Fibroblast of upper back skin (primary cell): Measurements from ENCODE around the gene CFAP58.

ENCODE experiments used
- DNase-seq: peaks from one replicate; pipeline ENCODE4 v3.0.0-alpha.2; 2013

Gene CFAP58

DNA sequence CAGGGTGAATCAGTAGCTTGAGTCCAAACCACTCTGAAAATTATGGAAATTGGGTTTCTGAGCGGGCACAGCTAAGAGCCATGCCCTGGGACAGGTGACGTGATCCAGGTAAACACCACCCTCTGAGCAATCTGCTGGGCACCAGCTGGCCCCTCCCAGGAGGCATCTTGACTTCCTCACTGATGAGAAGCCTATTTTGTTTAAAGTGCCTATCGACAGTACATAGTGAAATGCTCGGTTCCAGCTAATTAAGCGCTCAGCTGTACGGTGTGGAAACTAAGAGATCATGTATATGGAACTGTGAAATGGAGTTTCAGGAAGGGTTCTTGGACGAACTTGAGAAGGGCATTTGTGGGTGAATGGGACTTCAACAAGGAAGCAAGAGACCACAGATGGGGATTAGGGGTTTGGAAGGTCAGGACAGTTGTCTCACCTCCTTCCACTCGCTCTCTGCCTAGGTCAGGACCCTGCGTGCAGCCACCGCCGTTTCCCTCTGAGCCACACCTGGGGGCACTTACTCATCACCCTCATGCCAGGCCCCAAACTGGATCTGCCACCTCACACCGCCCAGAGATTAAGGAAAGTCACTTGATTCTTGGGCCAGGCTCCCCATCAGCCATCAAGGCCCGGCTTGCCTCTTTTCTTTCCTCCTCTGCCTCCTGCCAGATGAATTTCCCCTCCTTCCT lies 18.5 kb upstream of the CFAP58 start:
- no peak for DNase-seq

DNA sequence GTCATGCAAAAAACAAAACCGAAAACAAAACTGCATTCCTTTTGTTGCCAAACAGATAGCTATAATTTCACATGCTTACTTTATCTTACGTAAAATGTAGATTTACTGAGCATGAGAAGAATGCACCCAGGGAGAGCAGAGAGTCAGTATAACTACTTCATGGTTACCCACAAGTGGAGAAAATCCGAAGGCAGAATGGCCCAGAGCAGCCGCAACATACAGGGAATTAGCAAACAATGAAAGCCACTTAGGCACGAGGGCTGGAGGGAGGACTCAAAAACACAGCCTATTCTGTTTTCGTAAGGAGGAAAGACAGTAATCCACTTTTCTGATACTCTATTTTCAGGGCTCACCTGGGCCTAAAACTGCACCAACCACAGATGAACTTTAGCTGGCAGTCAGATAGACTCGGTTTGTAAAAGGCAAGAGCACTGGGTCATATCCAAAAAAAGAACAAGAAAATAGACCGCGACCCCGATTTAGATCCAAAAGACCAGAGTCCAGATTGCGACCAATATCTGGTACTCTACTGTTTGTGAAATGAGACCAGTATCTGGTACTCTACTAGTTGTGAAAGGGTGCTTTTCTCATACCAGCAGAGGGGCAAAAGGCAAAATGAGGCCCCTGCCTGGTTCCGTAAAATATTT lies 16.7 kb upstream of the CFAP58 start:
- DNase-seq: peak; percentile 78

DNA sequence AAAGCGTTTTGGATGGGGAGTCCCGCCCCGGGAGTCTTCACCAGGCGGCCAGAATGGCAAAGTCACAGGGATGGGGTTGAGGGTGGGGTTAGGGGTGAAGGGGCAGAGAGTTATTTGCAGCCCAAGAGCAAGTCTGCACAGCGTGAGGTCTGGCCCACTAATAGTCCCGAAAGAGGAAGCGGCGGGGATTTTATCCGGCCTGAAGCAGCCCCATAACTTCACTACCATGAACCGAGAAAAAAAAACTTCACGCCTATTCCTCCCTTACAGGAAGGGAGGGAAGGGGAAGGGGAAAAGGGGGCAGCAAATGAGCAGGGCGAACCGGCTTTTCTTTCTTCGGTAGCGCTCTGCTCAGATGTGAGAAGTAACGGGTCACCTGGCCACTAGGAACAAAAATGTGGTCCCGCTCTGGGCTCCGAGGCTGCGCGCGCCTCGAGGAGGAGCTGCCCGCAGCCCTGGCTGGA lies 16.1 kb upstream of the CFAP58 start:
- DNase-seq: no peak

DNA sequence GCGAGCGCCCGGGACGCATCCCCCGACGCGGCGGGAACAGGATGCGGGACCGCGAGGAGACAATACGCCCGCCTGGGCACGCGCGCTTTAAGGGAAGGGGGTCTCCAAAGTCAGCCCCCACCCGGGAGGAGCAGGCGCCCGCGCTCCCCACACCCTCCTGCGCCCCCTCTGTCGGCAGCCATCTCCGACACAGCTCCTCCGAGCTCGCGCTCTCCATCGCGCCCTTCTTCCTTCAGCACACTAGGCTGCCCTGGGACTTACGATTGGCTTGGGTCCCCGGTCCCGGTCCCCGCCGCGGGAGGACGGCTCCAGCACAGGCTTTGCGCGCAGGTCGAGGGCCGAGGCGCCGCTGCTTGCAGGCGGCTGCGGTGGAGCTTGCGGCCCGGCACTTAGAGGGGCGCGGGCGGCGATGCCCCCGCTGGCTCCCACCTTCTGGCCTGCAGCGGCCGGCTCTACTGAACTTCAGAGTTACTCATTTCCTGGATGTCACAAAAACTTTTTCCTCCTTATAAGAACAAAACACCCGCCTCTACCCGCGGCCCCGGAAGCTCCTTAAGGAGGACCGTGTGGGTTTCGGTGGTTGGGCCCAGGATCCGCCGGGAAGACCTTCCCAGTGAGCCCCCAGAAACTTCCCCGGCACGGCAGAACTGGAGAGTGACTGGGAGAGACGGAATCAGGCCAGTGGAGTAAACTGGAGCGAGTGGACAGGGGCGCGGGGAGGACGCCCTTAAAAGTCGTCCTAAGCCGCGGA lies 15.5 kb upstream of the CFAP58 start, which contains the start of gene ITPRIP:
TSS of gene ITPRIP (minus strand) at position 481 of the 751 bp plus-strand sequence. CDS start 22,414 bp downstream, outside the sequence.
- DNase-seq: peak; percentile 84

DNA sequence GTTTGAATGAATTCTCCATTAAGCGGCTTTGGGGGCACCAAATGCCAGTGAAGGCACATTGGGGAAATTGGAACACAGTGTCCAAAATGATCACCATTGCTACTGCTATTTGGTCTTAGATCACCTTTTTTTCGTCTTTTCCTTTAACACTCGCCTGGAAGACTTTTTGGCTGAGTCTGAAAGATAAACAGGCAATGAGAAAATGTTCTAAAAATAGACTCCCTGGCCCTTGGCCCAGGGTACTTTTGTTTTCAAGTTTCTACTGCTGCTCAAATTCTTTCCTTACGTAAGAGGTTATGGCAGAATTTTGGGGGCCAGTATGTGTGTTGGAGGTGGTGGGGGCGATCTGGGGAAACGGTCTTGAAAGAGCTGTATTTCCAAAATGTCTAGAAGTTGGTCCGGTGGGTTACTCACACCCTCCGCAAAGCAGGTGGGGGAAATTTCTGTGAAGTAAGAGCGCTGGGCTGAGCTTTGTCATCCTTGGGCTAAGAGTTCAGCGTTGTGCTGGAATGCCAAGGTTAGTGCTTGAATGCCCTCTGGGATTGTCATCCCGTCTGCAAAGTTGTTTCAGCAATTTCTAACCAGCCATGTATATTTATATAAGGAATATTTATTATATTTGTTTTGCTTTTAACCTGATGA lies 14.0 kb upstream of the CFAP58 start:
- peak; percentile 74 for DNase-seq

DNA sequence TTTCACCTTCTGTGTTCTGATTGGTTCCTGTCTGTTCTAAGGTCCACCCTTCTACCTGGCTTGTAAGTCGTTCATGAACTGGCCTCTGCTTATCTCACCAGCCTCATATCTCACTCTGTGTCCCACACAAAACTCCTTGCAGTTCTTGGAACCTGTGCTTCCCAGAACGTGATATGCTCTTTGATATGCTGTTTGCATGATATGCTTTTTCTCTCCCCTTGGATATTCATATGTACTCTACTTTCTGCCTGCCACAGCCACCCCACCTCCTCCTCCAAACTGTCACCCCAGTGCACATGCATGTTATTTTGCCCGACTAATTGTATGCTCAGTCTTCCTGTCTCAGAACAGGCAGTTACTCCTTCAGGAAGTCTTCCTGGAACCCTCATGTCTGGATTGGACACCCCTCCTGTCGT lies 13.5 kb upstream of the CFAP58 start:
- no peak for DNase-seq

DNA sequence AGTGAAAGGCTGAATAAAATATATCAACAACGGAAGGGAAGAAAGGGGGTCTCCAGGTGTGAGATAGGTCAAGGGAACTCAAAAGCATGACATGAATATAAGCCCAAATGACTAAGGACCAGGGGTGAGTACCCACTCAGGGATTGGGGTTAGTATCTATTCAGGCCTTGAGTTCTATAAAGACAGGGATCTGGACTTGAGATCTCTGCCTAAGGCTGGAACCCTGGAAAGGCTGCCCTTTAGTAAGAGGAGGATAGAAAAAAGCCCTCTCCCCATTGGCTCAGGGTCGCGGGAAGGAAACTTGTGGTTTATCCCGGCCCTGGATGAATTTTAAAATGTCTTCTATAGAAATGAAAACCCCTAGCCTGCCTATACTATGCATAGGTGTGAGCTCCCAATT lies 13.0 kb upstream of the CFAP58 start:
- DNase-seq: no peak

DNA sequence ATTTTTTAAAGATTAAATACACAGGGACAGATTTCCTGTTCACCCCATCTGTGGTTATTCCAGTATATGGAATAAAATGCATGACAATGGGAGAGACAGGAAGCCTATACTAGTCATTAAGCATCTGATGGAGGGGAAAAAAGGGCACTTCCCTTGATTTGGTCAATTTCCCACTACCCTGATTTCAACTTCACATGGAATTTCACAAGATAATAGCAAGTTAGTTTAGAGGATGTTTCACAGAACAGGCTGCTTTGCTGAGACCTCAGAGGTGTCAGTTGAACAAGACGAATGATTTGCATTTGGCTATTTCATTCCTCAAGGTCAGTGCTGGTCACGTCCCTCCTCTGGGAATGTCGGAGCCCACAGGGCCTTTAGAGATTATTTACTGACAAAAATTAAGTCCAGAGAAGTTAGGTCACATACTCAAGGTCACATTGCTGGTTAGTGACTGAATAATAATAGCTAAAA lies 10.7 kb upstream of the CFAP58 start:
- peak; percentile 55 for DNase-seq

DNA sequence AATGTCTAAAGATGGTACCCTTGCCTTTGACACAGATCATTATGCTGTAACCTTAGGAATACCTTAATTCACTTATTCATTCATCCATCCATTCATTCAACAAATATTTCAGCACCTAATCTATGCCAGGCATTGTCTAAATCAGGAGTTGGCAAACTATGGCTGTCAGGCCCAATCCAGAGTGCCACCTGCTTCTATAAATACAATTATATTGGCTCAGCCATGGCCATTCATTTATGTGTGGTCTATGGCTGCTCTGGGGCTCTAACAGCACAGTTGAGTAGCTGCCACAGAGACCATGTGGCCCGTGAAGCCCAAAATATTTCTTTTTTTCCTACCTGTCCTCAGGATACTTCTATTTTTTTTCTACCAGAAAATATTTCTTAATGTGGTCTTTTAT lies 9.4 kb upstream of the CFAP58 start:
- no peak for DNase-seq

DNA sequence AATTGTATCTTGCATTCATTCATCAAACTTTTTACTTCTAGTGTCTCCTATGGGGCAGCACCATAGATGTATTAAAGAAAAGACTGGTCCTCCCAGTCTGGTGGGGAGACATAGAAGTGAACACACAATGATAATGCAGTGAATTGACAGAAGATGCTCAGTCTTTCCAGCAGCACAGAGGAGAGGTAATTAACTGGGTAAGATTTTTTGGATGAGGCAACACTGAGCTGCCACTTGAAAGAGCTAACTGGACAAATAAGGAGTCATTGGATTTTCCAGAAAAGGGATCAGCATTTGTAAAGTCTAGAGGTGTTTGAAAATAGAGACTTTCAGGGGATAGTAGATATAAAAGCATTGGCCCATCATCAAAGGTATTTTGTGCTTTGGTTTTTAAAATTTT lies 8.1 kb upstream of the CFAP58 start:
- no peak for DNase-seq

DNA sequence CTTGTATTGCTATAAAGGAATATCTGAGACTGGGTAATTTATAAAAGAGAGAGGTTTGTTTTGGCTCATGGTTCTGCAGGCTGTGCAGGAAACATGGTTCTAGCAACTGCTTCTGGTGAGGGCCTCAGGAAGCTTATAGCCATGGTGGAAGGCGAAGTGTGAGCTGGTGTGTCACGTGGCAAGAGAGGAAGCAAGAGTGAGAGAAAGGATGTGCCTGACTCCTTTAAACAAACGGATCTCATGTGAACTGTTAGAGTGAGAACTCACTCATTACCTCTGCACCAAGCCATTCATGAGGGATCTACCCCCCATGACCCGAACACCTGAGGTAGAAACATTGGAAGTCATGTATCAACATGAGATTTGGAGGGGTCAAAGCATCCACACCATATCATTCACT lies 7.7 kb upstream of the CFAP58 start:
- DNase-seq: no peak

DNA sequence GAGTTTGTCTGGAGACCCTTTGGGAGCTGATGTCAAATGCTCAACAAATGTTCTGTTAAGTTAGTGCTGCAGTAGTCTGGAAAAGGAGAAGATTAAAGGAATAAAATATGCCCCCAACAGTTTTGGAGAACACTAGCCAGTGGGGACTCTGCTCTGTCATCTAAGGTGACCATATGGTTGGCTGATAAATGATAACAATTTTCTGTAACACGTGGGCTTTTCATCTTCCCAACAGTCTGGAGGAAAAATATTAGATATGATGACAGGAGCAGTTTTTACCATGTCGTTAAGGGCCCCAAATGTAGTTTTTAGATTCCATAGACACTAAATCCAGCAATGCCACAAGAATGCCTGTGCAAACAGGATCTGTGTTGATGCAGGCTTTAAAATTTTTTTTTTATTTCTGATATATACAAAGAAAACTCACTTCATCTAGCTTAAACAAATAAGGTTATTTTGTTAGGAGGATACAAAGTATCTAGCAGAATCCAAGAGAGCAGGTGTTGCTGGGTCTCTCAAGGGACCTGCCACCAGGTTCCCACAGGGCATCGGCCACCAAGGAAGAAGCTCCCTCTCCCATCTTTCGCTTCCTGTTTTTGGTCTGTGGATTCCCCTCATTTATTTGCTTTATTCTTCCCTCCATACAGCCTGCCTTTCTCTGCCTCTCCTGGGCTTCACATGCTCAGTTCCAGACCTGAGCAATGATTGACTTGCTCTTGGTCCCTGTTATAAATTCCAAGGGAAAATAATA lies 6.2 kb upstream of the CFAP58 start:
- DNase-seq: no peak

DNA sequence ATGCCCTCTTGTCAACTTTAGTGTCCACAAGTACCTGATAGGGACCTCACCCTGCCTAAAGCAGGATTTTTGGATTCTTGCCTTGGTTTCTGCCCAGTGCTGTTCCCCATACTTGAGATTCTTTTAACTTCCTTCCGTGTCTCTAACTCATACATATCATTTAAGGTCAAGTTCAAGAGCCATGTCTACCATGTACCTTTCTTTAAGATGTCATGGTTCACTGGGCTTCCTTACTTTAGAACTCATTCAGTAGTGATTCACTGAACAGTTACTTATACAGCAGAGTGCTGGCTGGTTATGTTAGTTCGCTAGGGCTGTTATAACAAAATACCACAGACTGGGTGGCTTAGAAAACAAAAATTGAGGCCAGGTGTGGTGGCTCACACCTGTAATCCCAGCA lies 5.0 kb upstream of the CFAP58 start:
- DNase-seq: no peak

DNA sequence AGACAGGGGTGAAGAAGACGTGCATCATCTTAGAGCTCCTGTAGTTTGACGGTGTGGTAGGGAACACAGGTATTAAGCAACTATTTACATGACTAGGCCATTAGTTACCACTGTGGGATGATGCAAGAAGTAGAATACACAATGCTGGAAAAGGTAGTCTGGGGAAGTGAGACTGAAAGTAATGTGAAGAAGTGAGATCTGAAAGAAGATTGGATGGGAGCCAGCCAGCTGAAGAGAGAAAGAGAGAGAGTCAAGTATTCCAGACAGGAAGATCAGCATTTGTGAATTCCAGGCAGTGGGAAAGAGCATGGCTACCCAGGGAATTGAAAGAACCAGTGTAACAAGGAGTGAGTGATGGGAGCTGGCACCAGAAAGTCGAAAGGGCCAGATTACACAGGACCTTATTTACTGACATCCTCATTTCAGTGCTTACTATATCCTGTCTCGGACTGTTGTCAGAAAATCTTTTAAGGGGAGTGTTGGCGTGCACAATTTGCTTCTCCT lies 4.0 kb upstream of the CFAP58 start:
- DNase-seq: peak; percentile 83

DNA sequence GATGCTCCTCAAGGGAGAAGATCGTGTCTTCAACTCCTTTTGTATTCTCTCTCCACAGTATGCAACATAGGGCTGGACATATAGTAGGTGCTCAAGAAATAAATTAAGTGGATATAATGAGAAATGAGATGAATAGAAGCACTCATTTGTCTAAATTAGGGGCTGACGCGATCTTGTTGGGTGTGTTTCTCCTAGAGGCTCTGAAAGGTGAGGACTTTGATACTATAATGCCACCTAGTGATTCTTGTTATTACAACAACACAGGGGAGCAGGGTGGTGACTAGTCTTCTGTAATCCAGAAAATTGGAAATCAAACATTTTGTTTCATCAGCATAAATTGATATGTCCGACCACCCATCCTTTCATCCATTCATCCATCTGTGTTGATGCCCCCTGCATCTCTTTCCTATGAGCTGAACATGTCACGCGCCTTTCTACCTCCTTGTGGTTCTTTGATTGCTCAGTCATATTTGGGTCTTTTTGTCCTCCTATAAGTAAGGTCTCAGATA lies 3.5 kb upstream of the CFAP58 start:
- peak; percentile 77 for DNase-seq

DNA sequence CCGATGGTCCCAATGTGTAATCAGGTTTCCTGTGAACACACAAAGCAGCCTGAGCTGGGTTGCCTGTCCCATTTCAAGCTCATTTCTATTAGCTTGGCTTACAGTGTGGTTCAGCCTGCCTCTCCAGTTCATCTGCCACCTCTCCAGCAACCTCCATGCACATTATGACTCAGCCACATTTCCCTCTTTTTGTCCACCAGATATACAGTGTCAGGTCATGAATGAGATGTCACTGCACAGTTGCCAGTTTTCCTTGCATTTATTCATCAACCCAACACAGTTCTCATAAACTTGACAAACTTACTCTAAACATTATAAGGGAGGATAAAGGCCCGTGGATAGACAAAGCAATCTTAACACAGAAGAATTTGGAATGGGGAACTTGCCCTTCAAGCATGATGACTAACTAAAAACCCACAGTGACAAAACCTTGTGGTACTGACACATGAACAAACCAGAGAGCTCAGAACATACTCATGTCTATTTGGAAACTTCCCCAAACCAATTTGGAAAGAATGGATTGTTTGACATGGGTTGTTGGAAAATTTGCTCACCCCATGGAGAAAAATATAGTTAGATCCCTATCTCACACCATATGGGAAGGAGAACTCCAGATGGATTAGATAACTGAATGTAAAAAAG lies 2.5 kb upstream of the CFAP58 start:
- DNase-seq: peak; percentile 79

DNA sequence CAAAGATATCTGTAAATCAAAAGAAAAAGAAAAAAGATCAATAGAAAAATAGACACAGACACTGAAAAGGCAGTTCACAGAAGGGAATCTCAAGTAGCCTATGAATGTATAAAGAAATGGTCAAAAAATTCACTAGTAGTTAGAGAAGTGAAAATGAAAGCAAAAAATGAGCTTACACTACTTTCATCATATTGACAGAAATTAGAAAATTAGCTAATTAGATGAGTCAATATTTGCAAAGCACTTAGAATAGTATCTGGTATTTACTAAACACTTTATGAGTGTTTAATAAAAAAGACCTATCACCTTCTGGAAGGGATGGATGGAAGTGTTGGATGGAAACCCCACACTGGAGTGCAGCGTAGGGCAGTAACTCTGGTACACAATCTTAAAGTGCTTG lies 1.7 kb upstream of the CFAP58 start:
- no peak for DNase-seq

DNA sequence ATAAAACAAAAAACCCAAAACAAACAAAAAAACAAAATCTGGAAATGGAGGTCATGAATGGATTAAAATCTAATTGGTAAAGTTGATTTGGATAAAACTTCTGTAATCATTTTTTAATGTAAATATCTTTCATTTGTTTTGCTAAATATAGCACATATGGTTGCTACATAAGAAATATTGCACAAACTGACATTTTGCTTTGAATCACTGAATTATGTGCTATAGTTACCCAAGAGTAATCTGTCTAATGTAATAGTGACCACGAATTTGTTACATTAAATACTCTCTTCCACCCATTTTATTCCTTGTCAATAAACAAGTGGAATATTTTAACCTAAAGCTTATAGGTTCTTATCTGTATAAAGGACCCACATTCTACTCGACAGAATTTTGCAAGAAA lies 6.2 kb downstream of the CFAP58 start:
- DNase-seq: no peak

DNA sequence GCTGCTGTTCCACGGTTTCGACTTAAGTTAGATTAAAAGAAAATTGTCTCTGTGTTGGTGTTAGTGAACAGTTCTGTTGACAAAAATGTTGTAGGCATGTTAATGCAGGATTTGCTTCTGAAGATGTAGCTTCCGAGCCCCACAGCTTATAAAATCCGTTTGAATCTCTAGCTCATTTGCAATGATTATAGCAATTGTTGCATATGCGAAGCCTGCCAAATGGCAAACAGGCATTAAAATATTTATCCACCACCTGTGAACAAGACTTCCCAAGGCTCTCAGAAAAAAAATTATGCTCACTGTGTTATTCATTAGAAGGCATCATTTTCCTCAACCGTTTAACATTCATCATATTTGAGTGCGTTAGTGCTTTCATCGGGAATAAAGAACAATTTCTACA lies 14.3 kb downstream of the CFAP58 start:
- no peak for DNase-seq

DNA sequence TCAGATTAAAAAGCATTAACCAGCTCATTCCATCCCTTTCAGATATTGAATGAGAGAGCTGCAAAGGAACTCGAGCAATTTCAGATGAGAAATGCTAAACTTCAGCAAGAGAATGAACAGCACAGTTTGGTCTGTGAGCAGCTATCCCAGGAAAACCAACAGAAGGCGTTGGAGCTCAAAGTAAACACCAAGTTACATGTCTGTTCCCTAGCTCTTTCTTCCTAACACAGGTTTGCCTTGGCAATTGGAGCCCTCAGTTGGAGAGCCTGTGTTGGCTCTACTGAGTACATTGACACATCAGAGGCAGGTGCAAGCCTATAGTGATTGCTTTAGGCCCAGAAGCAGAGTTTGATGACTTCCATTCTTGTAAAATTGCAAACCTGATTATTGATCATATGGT lies 14.7 kb downstream of the CFAP58 start:
- no peak for DNase-seq

DNA sequence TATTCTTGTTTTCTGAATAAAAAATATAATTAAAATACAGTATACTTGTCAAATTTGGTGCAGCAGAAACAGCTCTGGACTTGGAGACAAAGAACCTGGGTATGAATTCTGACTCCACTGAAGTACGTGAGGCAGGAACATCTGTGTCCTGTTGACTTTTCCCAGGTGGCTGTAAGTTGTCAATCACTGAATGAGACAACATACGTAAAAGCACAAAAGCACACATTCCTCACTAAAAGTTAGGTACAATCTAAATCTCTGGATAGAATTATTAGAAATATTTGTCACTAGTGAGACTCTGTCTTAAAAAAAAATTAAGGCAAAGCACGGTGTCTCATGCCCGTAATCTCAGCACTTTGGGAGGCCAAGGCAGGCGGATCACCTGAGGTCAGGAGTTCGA lies 18.1 kb downstream of the CFAP58 start:
- DNase-seq: no peak

DNA sequence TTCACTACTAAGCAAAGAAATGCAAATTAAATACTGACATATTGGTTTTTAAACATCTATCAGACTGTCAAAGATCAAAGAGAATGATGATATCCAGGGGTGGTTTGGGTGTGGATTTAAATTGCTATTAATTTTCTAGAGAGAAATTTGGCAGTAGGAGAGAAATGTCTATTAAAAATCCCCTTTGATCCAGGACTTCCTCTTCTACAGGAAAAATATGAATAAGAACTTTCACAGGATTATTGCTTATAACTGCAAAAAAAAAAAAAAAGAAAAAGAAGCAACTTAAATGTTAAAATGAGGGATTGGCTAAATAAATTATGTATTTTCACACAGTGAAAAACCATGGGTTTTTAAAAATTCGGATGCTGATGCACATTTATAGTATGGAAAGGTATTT lies 21.0 kb downstream of the CFAP58 start:
- DNase-seq: no peak
